ENCODE results near the gene FMO2. TPM values are rescaled to one million over a fixed set of nuclear protein-coding genes. Genes with fewer than 3 reads are reported as not detected.

Gene FMO2
- total and polyA plus RNA-seq, 4 donors: 5.2 to 165 (median 61.5) TPM

DNA sequence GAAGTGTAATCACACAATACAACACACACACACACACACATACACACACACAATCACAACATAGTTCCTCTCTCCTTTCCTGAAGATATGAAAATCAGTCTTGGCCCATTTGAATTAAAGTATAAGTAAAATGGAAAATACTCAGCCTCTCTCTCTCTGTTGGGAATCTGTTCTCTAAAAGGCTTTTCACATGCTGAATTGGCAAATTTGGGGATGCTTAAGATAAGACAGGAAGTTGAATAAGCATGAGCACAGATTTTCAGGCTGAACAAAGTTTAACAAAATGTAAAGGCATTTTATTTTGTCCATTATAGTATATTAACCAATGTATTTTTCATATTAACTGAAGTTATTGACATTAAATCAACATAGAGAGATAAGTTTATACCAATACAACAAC lies 23.7 kb upstream of the FMO2 start:
- ATAC-seq (ENCODE audit: insufficient read depth, low FRiP score) (no peak), DNase-seq (peak in 2 of 3 donors; percentile 65 to 71)
- TF ChIP-seq, protein P1, sequence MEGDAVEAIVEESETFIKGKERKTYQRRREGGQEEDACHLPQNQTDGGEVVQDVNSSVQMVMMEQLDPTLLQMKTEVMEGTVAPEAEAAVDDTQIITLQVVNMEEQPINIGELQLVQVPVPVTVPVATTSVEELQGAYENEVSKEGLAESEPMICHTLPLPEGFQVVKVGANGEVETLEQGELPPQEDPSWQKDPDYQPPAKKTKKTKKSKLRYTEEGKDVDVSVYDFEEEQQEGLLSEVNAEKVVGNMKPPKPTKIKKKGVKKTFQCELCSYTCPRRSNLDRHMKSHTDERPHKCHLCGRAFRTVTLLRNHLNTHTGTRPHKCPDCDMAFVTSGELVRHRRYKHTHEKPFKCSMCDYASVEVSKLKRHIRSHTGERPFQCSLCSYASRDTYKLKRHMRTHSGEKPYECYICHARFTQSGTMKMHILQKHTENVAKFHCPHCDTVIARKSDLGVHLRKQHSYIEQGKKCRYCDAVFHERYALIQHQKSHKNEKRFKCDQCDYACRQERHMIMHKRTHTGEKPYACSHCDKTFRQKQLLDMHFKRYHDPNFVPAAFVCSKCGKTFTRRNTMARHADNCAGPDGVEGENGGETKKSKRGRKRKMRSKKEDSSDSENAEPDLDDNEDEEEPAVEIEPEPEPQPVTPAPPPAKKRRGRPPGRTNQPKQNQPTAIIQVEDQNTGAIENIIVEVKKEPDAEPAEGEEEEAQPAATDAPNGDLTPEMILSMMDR (IDR thresholded peaks at IDR 0.05; ENCODE audit: control extremely low read depth, extremely low read depth): no peak
- H3K4me3 ChIP-seq: no peak overlapping the region
- H3K9ac ChIP-seq (ENCODE audit: insufficient read depth in 1 of 2, low read length in 2 of 2): no peak overlapping the region
- no peaks in the 10 kb centered on the region for H3K9me3 ChIP-seq (ENCODE audit: control insufficient read depth in 4 of 4, insufficient read depth in 3 of 4, low read length in 3 of 4)
- no peak overlapping the region for H3K27ac ChIP-seq (ENCODE audit: low read depth in 1 of 2, low read length in 1 of 2)
- peaks cover 0 to 4% (median 0%) of the 10 kb centered on the region in 4 donors for H3K36me3 ChIP-seq (ENCODE audit: control insufficient read depth in 4 of 4, insufficient read depth in 4 of 4, low read length in 4 of 4)
- H3K27me3 ChIP-seq (ENCODE audit: control insufficient read depth in 3 of 3, insufficient read depth in 3 of 3, low read length in 2 of 3): no peaks in the 10 kb centered on the region
- peaks cover 0 to 30% (median 18%) of the 10 kb centered on the region in 5 donors for H3K4me1 ChIP-seq (ENCODE audit: control insufficient read depth in 5 of 5, insufficient read depth in 5 of 5, low read length in 5 of 5)

DNA sequence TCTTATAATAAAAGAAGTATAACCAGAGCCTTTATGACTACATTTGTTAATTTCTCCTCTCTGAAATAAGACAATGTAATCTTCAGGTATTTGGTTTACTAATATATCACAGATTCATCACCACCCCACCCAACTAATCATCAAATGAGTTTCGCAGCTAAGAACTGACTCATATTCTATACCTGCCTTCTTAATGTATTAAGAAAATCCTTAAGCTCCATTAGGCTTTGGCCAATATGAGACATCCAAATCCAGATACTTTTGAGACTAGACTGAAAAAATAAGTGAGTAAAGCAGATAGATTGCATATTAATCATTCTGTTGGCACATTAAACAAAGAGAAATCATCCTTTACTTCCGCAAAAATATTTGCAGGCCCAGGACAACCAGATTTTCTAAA lies 18.7 kb upstream of the FMO2 start:
- Histone ChIP-seq H3K9ac (ENCODE audit: insufficient read depth in 1 of 2, low read length in 2 of 2) (no peak overlapping the region), H3K4me1 (ENCODE audit: control insufficient read depth in 5 of 5, insufficient read depth in 5 of 5, low read length in 5 of 5) (peaks cover 0 to 16% (median 5%) of the 10 kb centered on the region in 5 donors)
- WGBS, 2 donors: 94 to 96% methylated on average over 2 of the region's 2 CpGs

DNA sequence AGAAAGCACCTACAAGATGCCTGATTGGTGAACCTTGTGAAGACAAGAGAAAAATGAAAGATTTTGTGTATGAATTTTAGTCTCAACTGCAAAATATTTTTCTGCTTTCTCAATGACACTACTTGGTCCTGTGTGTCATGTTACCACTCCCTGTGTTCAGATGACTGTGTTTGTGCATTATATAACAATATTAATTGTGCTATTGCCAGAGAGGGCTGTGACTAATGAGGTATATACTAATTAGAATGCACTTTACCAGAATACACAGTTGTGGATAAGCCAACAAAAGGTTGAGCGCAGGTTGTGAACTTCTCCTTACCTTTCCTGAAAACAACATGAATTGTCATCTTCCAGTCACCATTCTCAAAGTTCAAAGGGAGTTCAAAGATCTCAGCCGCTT lies 17.3 kb upstream of the FMO2 start:
- WGBS, 2 donors: 96% methylated on average over 2 of the region's 2 CpGs
- ATAC-seq (ENCODE audit: insufficient read depth, low FRiP score) (no peak), DNase-seq (no peak)
- no peak overlapping the region for H3K4me3 ChIP-seq
- H3K9me3 ChIP-seq (ENCODE audit: control insufficient read depth in 4 of 4, insufficient read depth in 3 of 4, low read length in 3 of 4): no peaks in the 10 kb centered on the region
- H3K9ac ChIP-seq (ENCODE audit: insufficient read depth in 1 of 2, low read length in 2 of 2): no peak overlapping the region
- TF ChIP-seq, protein P1 (IDR thresholded peaks at IDR 0.05; ENCODE audit: control extremely low read depth, extremely low read depth): no peak
- no peaks in the 10 kb centered on the region for H3K36me3 ChIP-seq (ENCODE audit: control insufficient read depth in 4 of 4, insufficient read depth in 4 of 4, low read length in 4 of 4)
- no peaks in the 10 kb centered on the region for H3K27me3 ChIP-seq (ENCODE audit: control insufficient read depth in 3 of 3, insufficient read depth in 3 of 3, low read length in 2 of 3)
- H3K4me1 ChIP-seq (ENCODE audit: control insufficient read depth in 5 of 5, insufficient read depth in 5 of 5, low read length in 5 of 5): peaks cover 0 to 23% (median 0%) of the 10 kb centered on the region in 5 donors
- H3K27ac ChIP-seq (ENCODE audit: low read depth in 1 of 2, low read length in 1 of 2): no peak overlapping the region

More for the DNA sequence above, 18.7 kb upstream of the FMO2 start:
- Histone ChIP-seq H3K27me3 (ENCODE audit: control insufficient read depth in 3 of 3, insufficient read depth in 3 of 3, low read length in 2 of 3) (no peaks in the 10 kb centered on the region), H3K36me3 (ENCODE audit: control insufficient read depth in 4 of 4, insufficient read depth in 4 of 4, low read length in 4 of 4) (no peaks in the 10 kb centered on the region), H3K9me3 (ENCODE audit: control insufficient read depth in 4 of 4, insufficient read depth in 3 of 4, low read length in 3 of 4) (no peaks in the 10 kb centered on the region), H3K27ac (ENCODE audit: low read depth in 1 of 2, low read length in 1 of 2) (no peak overlapping the region), H3K4me3 (no peak overlapping the region)
- no peak for ATAC-seq (ENCODE audit: insufficient read depth, low FRiP score)
- TF ChIP-seq, protein P1 (IDR thresholded peaks at IDR 0.05; ENCODE audit: control extremely low read depth, extremely low read depth): no peak
- no peak for DNase-seq

DNA sequence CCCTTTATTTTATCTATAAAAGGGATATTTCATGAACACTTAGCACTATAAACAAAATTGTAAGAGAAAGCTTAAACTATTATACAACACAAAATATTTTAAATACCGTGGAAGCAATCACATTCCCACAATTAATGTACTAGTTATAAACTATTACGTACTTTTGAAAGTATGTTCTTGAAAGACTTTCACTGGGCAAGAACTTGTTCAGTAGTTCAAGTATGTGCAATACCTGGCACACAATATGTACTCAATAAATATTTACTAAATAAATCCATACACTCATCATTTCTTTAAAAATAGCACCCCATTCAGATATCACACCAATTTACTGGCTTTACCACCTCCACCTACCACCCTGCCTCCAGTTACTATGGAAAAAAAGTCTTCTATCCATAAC lies 12.6 kb upstream of the FMO2 start:
- Histone ChIP-seq H3K9ac (ENCODE audit: insufficient read depth in 1 of 2, low read length in 2 of 2) (no peak overlapping the region), H3K36me3 (ENCODE audit: control insufficient read depth in 4 of 4, insufficient read depth in 4 of 4, low read length in 4 of 4) (no peaks in the 10 kb centered on the region), H3K4me3 (no peak overlapping the region), H3K27me3 (ENCODE audit: control insufficient read depth in 3 of 3, insufficient read depth in 3 of 3, low read length in 2 of 3) (no peaks in the 10 kb centered on the region), H3K27ac (ENCODE audit: low read depth in 1 of 2, low read length in 1 of 2) (no peak overlapping the region), H3K4me1 (ENCODE audit: control insufficient read depth in 5 of 5, insufficient read depth in 5 of 5, low read length in 5 of 5) (peaks cover 0 to 31% (median 0%) of the 10 kb centered on the region in 5 donors), H3K9me3 (ENCODE audit: control insufficient read depth in 4 of 4, insufficient read depth in 3 of 4, low read length in 3 of 4) (no peaks in the 10 kb centered on the region)
- ATAC-seq (ENCODE audit: insufficient read depth, low FRiP score) (no peak), DNase-seq (peak in 2 of 3 donors; percentile 71 to 82)
- TF ChIP-seq, protein P1 (IDR thresholded peaks at IDR 0.05; ENCODE audit: control extremely low read depth, extremely low read depth): no peak
- 45 to 83% methylated on average over 2 of the region's 2 CpGs for WGBS, 2 donors
